Ascending aorta (tissue), 2 donors: Measurements from ENCODE around the gene PRMT9. TPM values are rescaled to one million over a fixed set of nuclear protein-coding genes. Genes with fewer than 3 reads are reported as not detected.

ENCODE experiments used
- DNase-seq, 2 donors: peaks; one replicate each; pipeline ENCODE4 v3.0.0-alpha.2; 2019; ENCODE audit warnings: low spot score in 2 of 2
- H3K27ac ChIP-seq, 2 donors: fragments of 200-600 bp; sonication (generic); one replicate each; pipeline ENCODE4 v1.5.1; 2016 to 2017; ENCODE audit warnings: mild to moderate bottlenecking in 1 of 2
- H3K27me3 ChIP-seq: fragments of 200-600 bp; sonication (generic); one replicate; pipeline ENCODE4 v1.5.1; 2017
- H3K36me3 ChIP-seq, 2 donors: fragments of 200-600 bp; sonication (generic); one replicate each; pipeline ENCODE4 v1.5.1; 2016
- H3K4me1 ChIP-seq, 2 donors: fragments of 200-600 bp; sonication (generic); one replicate each; pipeline ENCODE4 v1.5.1; 2016 to 2017; ENCODE audit warnings: mild to moderate bottlenecking in 1 of 2
- H3K4me3 ChIP-seq, 2 donors: fragments of 200-600 bp; sonication (generic); one replicate each; pipeline ENCODE4 v1.5.1; 2016 to 2017; ENCODE audit warnings: mild to moderate bottlenecking in 1 of 2
- H3K9me3 ChIP-seq, 2 donors: fragments of 200-600 bp; sonication (generic); one replicate each; pipeline ENCODE4 v1.5.1; 2016
- CTCF ChIP-seq, 3 experiments: fragments of 200-600 bp in 2 of 3; fragments of 450-650 bp in 1 of 3; sonication (generic) in 2 of 3; IDR thresholded peaks; one replicate each; pipeline ENCODE4 v1.5.1; 2016 to 2019; ENCODE audit warnings: antibody characterized with exemption in 3 of 3, mild to moderate bottlenecking in 1 of 3, moderate library complexity in 1 of 3
- intact Hi-C: fragments of 100-400 bp; cut with DNase I; formaldehyde crosslinking; loops from one replicate; pipeline ENCODE4 v1.15.1; 2023
- total RNA-seq: library from RNA; depleted of rRNA; stranded (reverse); fragments of >200 nt; gene quantifications from one replicate; pipeline ENCODE4 v1.1.0, GENCODE V29; 2016

Gene PRMT9
- total RNA-seq, 1 donor from 2014 or later = 1.6 TPM

GRCh38 chr4:147607471-147607870, 76.5 kb downstream of the PRMT9 start:
- no peaks in the 10 kb centered on the region for H3K9me3 ChIP-seq
- TF ChIP-seq CTCF (IDR thresholded peaks at IDR 0.05) = no peak
- H3K27ac ChIP-seq = no peak overlapping the region
- no peak for DNase-seq
- intact Hi-C loops = no loop called here
- no peaks in the 10 kb centered on the region for H3K36me3 ChIP-seq
- H3K4me3 ChIP-seq = no peak overlapping the region
- H3K4me1 ChIP-seq = no peaks in the 10 kb centered on the region
- no peaks in the 10 kb centered on the region for H3K27me3 ChIP-seq

GRCh38 chr4:147605499-147605898, 78.5 kb downstream of the PRMT9 start:
- intact Hi-C loops = no loop called here
- DNase-seq = no peak
- Histone ChIP-seq H3K27me3 (no peaks in the 10 kb centered on the region), H3K9me3 (no peaks in the 10 kb centered on the region), H3K4me1 (no peaks in the 10 kb centered on the region), H3K27ac (no peak overlapping the region), H3K4me3 (no peak overlapping the region), H3K36me3 (no peaks in the 10 kb centered on the region)
- TF ChIP-seq CTCF (IDR thresholded peaks at IDR 0.05) = no peak

- Histone ChIP-seq H3K36me3 (no peaks in the 10 kb centered on the region), H3K27me3 (no peaks in the 10 kb centered on the region), H3K27ac (no peak overlapping the region), H3K4me3 (no peak overlapping the region), H3K4me1 (peaks cover 0 to 7% of the 10 kb centered on the region in 2 donors), H3K9me3 (no peaks in the 10 kb centered on the region)
- no peak for TF ChIP-seq CTCF (IDR thresholded peaks at IDR 0.05)
- intact Hi-C loops = no loop called here
- DNase-seq = no peak
Observed at GRCh38 chr4:147599769-147600168, 84.2 kb downstream of the PRMT9 start.

GRCh38 chr4:147599206-147599605, 84.8 kb downstream of the PRMT9 start:
- no peaks in the 10 kb centered on the region for H3K9me3 ChIP-seq
- no peak for TF ChIP-seq CTCF (IDR thresholded peaks at IDR 0.05)
- H3K36me3 ChIP-seq = no peaks in the 10 kb centered on the region
- H3K4me3 ChIP-seq = no peak overlapping the region
- intact Hi-C loops = no loop called here
- DNase-seq = no peak
- H3K27me3 ChIP-seq = no peaks in the 10 kb centered on the region
- peaks cover 0 to 7% of the 10 kb centered on the region in 2 donors for H3K4me1 ChIP-seq
- no peak overlapping the region for H3K27ac ChIP-seq

GRCh38 chr4:147597561-147597960, 86.4 kb downstream of the PRMT9 start:
- TF ChIP-seq CTCF (IDR thresholded peaks at IDR 0.05) = no peak
- Histone ChIP-seq H3K27ac (peak overlapping the region; percentile 33 to 48), H3K36me3 (no peaks in the 10 kb centered on the region), H3K4me1 (peaks cover 0 to 7% of the 10 kb centered on the region in 2 donors), H3K4me3 (no peak overlapping the region), H3K9me3 (no peaks in the 10 kb centered on the region), H3K27me3 (no peaks in the 10 kb centered on the region)
- no peak for DNase-seq
- intact Hi-C loops = no loop called here

GRCh38 chr4:147596981-147597380, 87.0 kb downstream of the PRMT9 start:
- no peaks in the 10 kb centered on the region for H3K27me3 ChIP-seq
- no peak overlapping the region for H3K4me3 ChIP-seq
- no peaks in the 10 kb centered on the region for H3K9me3 ChIP-seq
- H3K36me3 ChIP-seq = no peaks in the 10 kb centered on the region
- no peak for TF ChIP-seq CTCF (IDR thresholded peaks at IDR 0.05)
- intact Hi-C loops = no loop called here
- H3K27ac ChIP-seq = peak overlapping the region; percentile 33 to 48
- DNase-seq = peak in 1 of 2 donors; percentile 67
- peaks cover 0 to 7% of the 10 kb centered on the region in 2 donors for H3K4me1 ChIP-seq
